Ishikawa (cell line): Measurements from ENCODE around the gene DNAH17.
A peak's percentile ranks its signal among the peaks of the same experiment; 100 is the strongest.

Experiments
- CEBPB ChIP-seq: IDR thresholded peaks from 2 replicates; pipeline ENCODE4 v1.6.1; 2012
- CREB1 ChIP-seq: IDR thresholded peaks from 2 replicates; pipeline ENCODE4 v1.6.1; 2012; ENCODE audit warnings: low read depth
- EGR1 ChIP-seq: IDR thresholded peaks from 2 replicates; pipeline ENCODE4 v1.6.1; 2012
- EP300 ChIP-seq: IDR thresholded peaks from 2 replicates; pipeline ENCODE4 v1.6.1; 2012; ENCODE audit warnings: borderline replicate concordance
- FOXM1 ChIP-seq: IDR thresholded peaks from 2 replicates; pipeline ENCODE4 v1.6.1; 2012; ENCODE audit warnings: low read depth, borderline replicate concordance
- NFIC ChIP-seq: IDR thresholded peaks from 2 replicates; pipeline ENCODE4 v1.6.1; 2012
- RAD21 ChIP-seq: IDR thresholded peaks from 2 replicates; pipeline ENCODE4 v1.6.1; 2012; ENCODE audit warnings: low read depth
- REST ChIP-seq: IDR thresholded peaks from 2 replicates; pipeline ENCODE4 v1.6.1; 2012; ENCODE audit warnings: low read depth, mild to moderate bottlenecking
- TAF1 ChIP-seq: IDR thresholded peaks from 2 replicates; pipeline ENCODE4 v1.6.1; 2012; ENCODE audit warnings: low read depth, mild to moderate bottlenecking
- TCF12 ChIP-seq: IDR thresholded peaks from 2 replicates; pipeline ENCODE4 v1.6.1; 2012; ENCODE audit warnings: low read depth
- TEAD4 ChIP-seq: IDR thresholded peaks from 2 replicates; pipeline ENCODE4 v1.6.1; 2012
- USF1 ChIP-seq: IDR thresholded peaks from 2 replicates; pipeline ENCODE4 v1.6.1; 2012
- YY1 ChIP-seq: IDR thresholded peaks from 2 replicates; pipeline ENCODE4 v1.6.1; 2012; ENCODE audit warnings: low read depth
- ZBTB7A ChIP-seq: IDR thresholded peaks from 2 replicates; pipeline ENCODE4 v1.6.1; 2012; ENCODE audit warnings: low read depth
- TF ChIP-seq, protein P1 (sequence below): IDR thresholded peaks from 2 replicates; pipeline ENCODE4 v1.6.1; 2012

DNAH17 gene

DNA sequence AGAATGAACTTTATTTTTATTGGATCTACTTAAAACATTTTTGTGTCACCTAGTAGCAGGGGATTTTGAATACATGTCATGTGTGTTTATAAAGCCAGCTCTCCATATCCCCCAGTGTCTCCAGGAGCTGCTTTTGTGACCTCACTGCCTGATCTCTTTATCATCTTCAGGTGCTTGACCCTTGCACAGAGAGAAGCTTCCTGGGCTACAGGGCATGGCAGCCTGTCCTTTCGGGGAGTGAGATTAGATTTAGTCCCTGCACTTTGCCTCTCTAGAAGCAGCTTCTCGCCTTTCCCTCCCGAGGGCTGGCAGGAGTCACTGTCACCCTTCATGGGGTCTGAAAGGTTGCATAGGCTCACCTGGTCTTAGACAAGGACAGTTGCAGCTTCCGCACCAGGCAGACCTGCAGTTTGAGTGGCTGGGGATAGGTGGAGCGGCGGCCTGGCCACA, 156.1 kb downstream of the DNAH17 start:
- TF ChIP-seq FOXM1: no peak
- TF ChIP-seq, protein P1, sequence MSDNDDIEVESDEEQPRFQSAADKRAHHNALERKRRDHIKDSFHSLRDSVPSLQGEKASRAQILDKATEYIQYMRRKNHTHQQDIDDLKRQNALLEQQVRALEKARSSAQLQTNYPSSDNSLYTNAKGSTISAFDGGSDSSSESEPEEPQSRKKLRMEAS: no peak
- no peak for TF ChIP-seq REST
- TF ChIP-seq RAD21: no peak

DNA sequence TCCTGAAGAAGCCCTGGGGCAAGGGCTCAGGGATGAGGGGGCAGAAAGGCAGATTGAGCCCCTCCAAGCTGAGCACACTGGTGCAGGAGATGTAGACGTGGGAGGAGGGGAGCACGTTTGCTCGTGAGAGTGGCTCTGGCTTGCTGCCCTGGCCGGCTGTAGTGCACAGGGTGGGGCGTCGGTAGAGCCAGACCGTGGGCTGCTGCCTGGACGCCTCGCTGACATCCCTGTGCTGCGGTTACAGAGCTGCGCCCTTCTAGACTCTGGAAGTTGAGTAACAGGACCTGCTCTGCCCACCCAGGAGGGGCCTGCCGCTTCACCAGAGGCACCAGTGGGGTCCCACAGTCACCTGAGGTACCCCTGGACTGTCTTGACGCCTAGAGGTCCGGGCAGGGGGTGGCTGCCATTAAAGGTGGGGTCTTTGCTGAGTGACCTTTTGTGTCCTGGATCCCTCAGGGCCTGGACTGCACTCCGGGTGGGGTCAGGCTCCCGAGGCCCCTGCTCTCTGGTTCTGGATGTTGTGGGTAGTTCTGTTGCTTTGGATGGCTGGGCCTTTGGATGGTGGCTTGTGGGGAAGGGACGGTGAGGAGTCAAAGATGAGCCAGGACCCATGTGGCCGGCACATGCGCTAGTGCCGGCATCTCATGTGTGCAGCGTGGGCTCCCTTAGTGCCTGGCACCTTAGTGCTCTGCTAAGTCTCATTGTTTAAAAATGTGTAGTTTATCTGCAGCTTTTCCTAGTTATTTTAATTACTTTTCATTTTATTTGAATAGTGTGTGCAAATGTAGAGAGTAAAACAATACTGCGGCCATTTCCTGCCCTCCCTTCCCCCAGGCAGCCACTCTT, 157.0 kb downstream of the DNAH17 start:
- TF ChIP-seq, protein P1: no peak
- TF ChIP-seq ZBTB7A (no peak), CEBPB (no peak), USF1 (no peak), REST (no peak), CREB1 (no peak)

GRCh38 chr17:78418326-78419026, 158.7 kb downstream of the DNAH17 start:
- TF ChIP-seq ZBTB7A (no peak), EP300 (no peak), CREB1 (no peak), TCF12 (no peak), USF1 (no peak), TEAD4 (no peak), YY1 (no peak), NFIC (peak; percentile 76; the same call in 1 of the 2 replicates)

DNA sequence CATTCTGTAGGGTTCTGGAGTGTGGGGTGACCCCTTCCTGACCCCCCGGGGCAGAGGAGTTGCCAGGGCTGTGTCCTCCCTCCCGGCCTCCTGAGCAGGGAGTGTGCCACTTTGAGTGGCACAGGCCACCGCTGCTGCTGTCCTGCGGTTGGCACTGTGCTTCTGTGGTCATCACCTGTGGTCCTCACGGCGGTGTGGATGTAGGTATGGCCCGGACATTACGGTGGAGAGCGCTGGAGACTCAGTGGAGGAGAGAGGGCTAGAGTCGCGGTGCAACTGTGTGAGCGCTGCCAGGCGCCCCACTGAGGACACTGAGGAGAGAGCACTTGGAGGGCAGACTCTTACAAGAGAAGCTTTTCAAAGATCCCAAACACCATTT, 159.7 kb downstream of the DNAH17 start:
- TF ChIP-seq TAF1 (no peak), USF1 (no peak)

DNA sequence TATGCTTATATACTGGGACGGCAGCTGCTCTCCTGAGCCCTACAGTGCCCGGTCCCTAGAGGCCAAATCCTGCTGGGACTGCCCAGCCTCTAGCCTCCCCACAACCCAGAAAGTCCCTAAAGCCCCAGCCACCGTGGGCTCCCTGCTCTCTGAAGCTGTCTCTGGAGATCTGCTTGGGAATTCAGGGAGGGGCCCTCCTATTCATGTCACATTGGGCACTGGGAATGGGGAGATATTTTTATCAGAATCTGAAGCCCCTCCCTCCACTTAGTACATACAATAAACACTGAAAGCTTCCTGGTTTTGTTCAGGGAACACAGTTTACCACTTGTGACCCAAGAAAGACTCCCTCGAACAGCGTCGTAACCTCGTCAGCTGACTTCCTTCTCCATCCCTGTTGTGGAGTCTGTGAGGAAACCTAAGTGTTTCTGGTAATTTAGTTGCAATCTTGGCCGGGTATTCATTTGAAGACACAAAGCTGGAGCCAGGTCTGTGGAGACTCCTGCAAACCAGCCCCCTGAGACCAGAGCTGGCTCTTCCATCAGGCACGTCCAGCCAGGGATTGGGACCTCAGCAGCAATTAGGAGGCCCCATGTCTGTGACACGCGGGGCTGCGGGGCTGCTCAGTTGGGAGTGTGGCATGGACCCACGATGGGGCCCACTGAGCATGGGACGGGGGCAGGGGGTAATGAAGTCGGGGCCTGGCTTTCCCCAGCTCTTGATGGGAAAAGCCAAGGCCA, 160.2 kb downstream of the DNAH17 start:
- TF ChIP-seq REST (no peak), USF1 (no peak), YY1 (no peak), ZBTB7A (no peak), NFIC (no peak), CREB1 (no peak), TCF12 (no peak), EGR1 (no peak), TAF1 (no peak), CEBPB (no peak), TEAD4 (no peak), FOXM1 (no peak), EP300 (no peak), RAD21 (no peak)
- TF ChIP-seq, protein P1: no peak
